A549 (cell line): ENCODE results near the gene ENOX2. TPM values are rescaled to one million over a fixed set of nuclear protein-coding genes. Genes with fewer than 3 reads are reported as not detected.

Experiments used
- ATAC-seq, 2 experiments: fragments of 200-7000 bp in 1 of 2; fragments of >200 bp in 1 of 2; cut with Nextera tagmentation in 1 of 2; cut with Tn5 transposase in 1 of 2; 3 replicates each; pipeline versions ENCODE4 v1.8.0 to v1.9.1; 2018 to 2020; ENCODE audit warnings: mild to moderate bottlenecking in 1 of 2, moderate library complexity in 1 of 2
- CTCF ChIA-PET: fragments of 300-600 bp; sonication (Branson Sonifier 250); formaldehyde crosslinking; extraction: SDS; loops from one replicate; lab custom pipeline; 2021; ENCODE audit warnings: antibody characterized with exemption, inconsistent platforms; lab: Yijun Ruan, JAX
- POLR2A ChIA-PET: fragments of 350-600 bp; formaldehyde crosslinking; extraction: SDS; loops from one replicate; lab custom pipeline; 2021; ENCODE audit warnings: antibody characterized with exemption, inconsistent platforms; lab: Yijun Ruan, JAX
- DNase-seq, 2 experiments: peaks; one replicate each; pipeline versions ENCODE4 v3.0.0 to v3.0.0-alpha.2; 2011 to 2016; ENCODE audit warnings: low read depth in 1 of 2, low spot score in 1 of 2
- FAIRE-seq: peaks from 2 replicates; lab custom pipeline; 2011; peaks lifted over from hg19 to GRCh38; lab: Jason Lieb, UNC
- H3K27ac ChIP-seq, 2 experiments: fragments of >200 bp; sonication (Bioruptor Twin); formaldehyde crosslinking; 3 replicates each; pipeline ENCODE4 v1.5.1; 2016 to 2017
- H3K4me1 ChIP-seq: fragments of >200 bp; sonication (Bioruptor Twin); formaldehyde crosslinking; 3 replicates; pipeline ENCODE4 v1.6.1; 2016
- H3K4me2 ChIP-seq: fragments of >200 bp; sonication (Bioruptor Twin); formaldehyde crosslinking; 3 replicates; pipeline ENCODE4 v1.6.1; 2016
- H3K4me3 ChIP-seq: fragments of >200 bp; sonication (Bioruptor Twin); formaldehyde crosslinking; 3 replicates; pipeline ENCODE4 v1.5.1; 2016
- H3K9me3 ChIP-seq: fragments of >200 bp; sonication (Bioruptor Twin); formaldehyde crosslinking; 3 replicates; pipeline ENCODE4 v1.6.1; 2016
- CHD4 ChIP-seq: fragments of 200-600 bp; sonication (generic); IDR thresholded peaks from 2 replicates; pipeline ENCODE4 v1.6.1; 2016; ENCODE audit warnings: antibody characterized with exemption, mild to moderate bottlenecking, borderline replicate concordance
- EHMT2 ChIP-seq: fragments of 200-600 bp; sonication (generic); IDR thresholded peaks from 2 replicates; pipeline ENCODE4 v1.6.1; 2016; ENCODE audit warnings: antibody characterized with exemption, low read depth, mild to moderate bottlenecking, moderate library complexity
- ESRRA ChIP-seq: fragments of 150-350 bp; IDR thresholded peaks from 2 replicates; pipeline ENCODE4 v1.6.1; 2014; ENCODE audit warnings: mild to moderate bottlenecking, low read length, borderline replicate concordance
- GATA3 ChIP-seq: IDR thresholded peaks from 2 replicates; pipeline ENCODE4 v1.6.1; 2012; ENCODE audit warnings: borderline replicate concordance
- HOXB13 ChIP-seq: fragments of 250-450 bp; sonication (Bioruptor Pico); IDR thresholded peaks from 2 replicates; pipeline ENCODE4 v1.5.0; 2020; ENCODE audit warnings: low read depth, mild to moderate bottlenecking, moderate library complexity
- KDM1A ChIP-seq: fragments of 200-600 bp; sonication (generic); IDR thresholded peaks from 2 replicates; pipeline ENCODE4 v1.6.1; 2016; ENCODE audit warnings: low read depth, mild to moderate bottlenecking
- KDM5A ChIP-seq: fragments of 200-600 bp; sonication (generic); IDR thresholded peaks from 2 replicates; pipeline ENCODE4 v1.6.1; 2016; ENCODE audit warnings: antibody characterized with exemption, mild to moderate bottlenecking
- MAFK ChIP-seq: fragments of 450-650 bp; IDR thresholded peaks from 2 replicates; pipeline ENCODE4 v1.6.1; 2014; ENCODE audit not compliant: partially characterized antibody
- NFE2L2 ChIP-seq: fragments of 150-350 bp; conservative IDR thresholded peaks from 2 replicates; pipeline ENCODE4 v1.6.1; 2014; ENCODE audit warnings: low read length
- NPAS2 ChIP-seq: fragments of 250-450 bp; sonication (Bioruptor Pico); IDR thresholded peaks from 2 replicates; pipeline ENCODE4 v1.8.0; 2022; ENCODE audit warnings: mild to moderate bottlenecking, moderate library complexity, borderline replicate concordance
- POLR2A ChIP-seq: IDR thresholded peaks from 2 replicates; pipeline ENCODE4 v1.6.1; 2012; ENCODE audit warnings: mild to moderate bottlenecking, low read length
- RAD21 ChIP-seq, 2 experiments: fragments of >200 bp in 1 of 2; sonication (Bioruptor Twin) in 1 of 2; formaldehyde crosslinking in 1 of 2; IDR thresholded peaks in 1 of 2; conservative IDR thresholded peaks in 1 of 2; 2 replicates in 1 of 2; 3 replicates in 1 of 2; pipeline ENCODE4 v1.6.1; 2012 to 2018; ENCODE audit warnings: inconsistent platforms in 1 of 2
- RARB ChIP-seq: fragments of 250-450 bp; sonication (Bioruptor Pico); IDR thresholded peaks from 2 replicates; pipeline ENCODE4 v1.8.0; 2021; ENCODE audit warnings: mild to moderate bottlenecking, moderate library complexity
- RFX5 ChIP-seq: fragments of 450-650 bp; IDR thresholded peaks from 2 replicates; pipeline ENCODE4 v1.7.1; 2014; ENCODE audit warnings: antibody characterized with exemption, mild to moderate bottlenecking, moderate library complexity
- SMC3 ChIP-seq: fragments of >200 bp; sonication (Bioruptor Twin); formaldehyde crosslinking; IDR thresholded peaks from 3 replicates; pipeline ENCODE4 v1.6.1; 2018; ENCODE audit warnings: inconsistent platforms
- SREBF2 ChIP-seq: fragments of 450-650 bp; IDR thresholded peaks from 2 replicates; pipeline ENCODE4 v1.6.1; 2014; ENCODE audit warnings: mild to moderate bottlenecking, moderate library complexity
- TFCP2L1 ChIP-seq: fragments of 250-450 bp; sonication (Bioruptor Pico); IDR thresholded peaks from 2 replicates; pipeline ENCODE4 v1.5.0; 2021; ENCODE audit warnings: mild to moderate bottlenecking
- ZC3H11A ChIP-seq: fragments of 450-650 bp; IDR thresholded peaks from 2 replicates; pipeline ENCODE4 v1.6.1; 2014; ENCODE audit warnings: antibody characterized with exemption, mild to moderate bottlenecking
- ZNF302 ChIP-seq: fragments of 250-450 bp; sonication (Bioruptor Pico); IDR thresholded peaks from 2 replicates; pipeline ENCODE4 v1.9.0; 2021; ENCODE audit warnings: inconsistent platforms, mild to moderate bottlenecking, moderate library complexity
- WGBS: methylation state at CpG from one replicate; pipeline ENCODE4 v1.1.6; 2017; ENCODE audit errors: missing lambda C conversion rate; 5-methylcytosine and 5-hydroxymethylcytosine counted together
- polyA plus RNA-seq, 4 experiments: library from polyadenylated mRNA; depleted of rRNA in 3 of 4; stranded (reverse); fragments of >200 nt; fragmentation: RNase III in 1 of 4; extraction: RNeasy Plus Mini Kit Qiagen cat#74134 plus additional on column Dnase treatment in 1 of 4; gene quantifications; 2 replicates in 3 of 4; 3 replicates in 1 of 4; pipeline ENCODE4 v1.2.3, GENCODE V29; 2011 to 2017
- TF ChIP-seq, protein P1 (sequence below): fragments of 150-350 bp; IDR thresholded peaks from 2 replicates; pipeline ENCODE4 v1.6.1; 2014; ENCODE audit warnings: low read depth, mild to moderate bottlenecking, low read length
- TF ChIP-seq, protein P2 (sequence below): fragments of 450-650 bp; IDR thresholded peaks from 2 replicates; pipeline ENCODE4 v1.6.1; 2014; ENCODE audit warnings: antibody characterized with exemption
- TF ChIP-seq, protein P3 (sequence below): fragments of 200-600 bp; sonication (generic); IDR thresholded peaks from 2 replicates; pipeline ENCODE4 v1.6.1; 2016; ENCODE audit warnings: antibody characterized with exemption, mild to moderate bottlenecking, moderate library complexity
- TF ChIP-seq, protein P4 (sequence below): fragments of >200 bp; sonication (Bioruptor Twin); formaldehyde crosslinking; IDR thresholded peaks from 3 replicates; pipeline ENCODE4 v1.5.1; 2016

The ENOX2 gene
- polyA plus RNA-seq, 2 of the 4 experiments (the other 2 are of a cell fraction) = 10.3 to 35.5 TPM

DNA sequence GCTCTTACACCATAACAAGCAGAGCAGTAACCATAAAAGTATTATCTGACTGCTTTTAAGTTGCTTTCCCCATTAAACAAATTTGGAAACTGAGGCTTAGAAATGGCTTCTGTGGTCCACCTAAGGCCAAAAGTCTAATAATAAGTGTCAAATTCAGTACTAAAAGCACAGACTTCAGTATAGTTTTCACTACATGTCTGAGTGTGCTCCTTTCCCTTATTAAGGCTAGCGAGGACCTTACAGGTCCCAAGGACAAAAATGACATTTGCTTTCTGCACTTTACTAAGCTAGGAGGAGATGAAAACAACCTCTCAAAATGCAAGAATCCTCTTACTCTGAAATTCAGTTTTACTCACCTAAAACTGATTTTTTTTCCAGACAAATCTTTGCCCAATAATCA is 127.2 kb downstream of the ENOX2 start:
- FAIRE-seq = no peak
- no peak for ATAC-seq
- no peaks in the 10 kb centered on the region for H3K9me3 ChIP-seq
- no peak for DNase-seq
- 100% methylated on average over 1 of the region's 1 CpG for WGBS
- CTCF ChIA-PET = no interaction called here
- peaks cover 27% of the 10 kb centered on the region; the same call in 2 of the 3 replicates for H3K4me1 ChIP-seq
- TF ChIP-seq MAFK = no peak
- TF ChIP-seq POLR2A = no peak
- no peak for TF ChIP-seq NPAS2
- TF ChIP-seq RFX5 = no peak
- no peak for TF ChIP-seq TFCP2L1 (CRISPR knock-in tag)
- TF ChIP-seq KDM1A = no peak
- no peak for TF ChIP-seq HOXB13
- no peak for TF ChIP-seq CHD4
- no peak for TF ChIP-seq ZNF302
- TF ChIP-seq, all 56 proteins: peak for 0
- Histone ChIP-seq H3K27ac (no peak overlapping the region), H3K4me3 (no peak overlapping the region), H3K4me2 (no peak overlapping the region)
- POLR2A ChIA-PET = no interaction called here

DNA sequence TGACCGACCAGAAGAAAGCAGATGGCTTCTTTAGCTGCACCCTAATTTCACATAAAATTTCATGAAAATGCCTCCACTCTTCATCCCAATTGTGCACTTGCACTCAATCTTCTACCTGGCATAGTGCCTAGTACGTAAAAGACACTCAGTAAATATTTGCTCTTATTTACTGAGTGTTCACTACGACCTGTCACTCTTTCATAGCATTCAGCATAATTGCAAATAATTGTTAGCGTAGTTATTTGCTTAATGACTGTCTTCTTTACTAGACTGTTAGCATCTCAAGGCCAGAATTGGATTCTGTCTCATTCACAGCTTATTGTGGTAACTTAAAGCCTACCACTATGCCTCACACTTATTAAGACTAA is 130.2 kb downstream of the ENOX2 start:
- ChIA-PET CTCF (interaction anchor here (0.7 to 1.2 kb wide), 2 partner anchors 144 to 208 kb away, joined by 3 read pairs; no protein-coding TSS in a partner anchor), POLR2A (no interaction called here)
- WGBS = 19% methylated on average over 4 of the region's 4 CpGs
- ATAC-seq (no peak), DNase-seq (no peak), FAIRE-seq (no peak)
- Histone ChIP-seq H3K9me3 (no peaks in the 10 kb centered on the region), H3K4me3 (no peak overlapping the region), H3K27ac (no peak overlapping the region), H3K4me1 (peaks cover 35% of the 10 kb centered on the region; the same call in 2 of the 3 replicates), H3K4me2 (peak overlapping the region; percentile 30)
- TF ChIP-seq SMC3 (no peak), ESRRA (no peak), ZC3H11A (no peak), GATA3 (no peak)
- TF ChIP-seq, protein P1, sequence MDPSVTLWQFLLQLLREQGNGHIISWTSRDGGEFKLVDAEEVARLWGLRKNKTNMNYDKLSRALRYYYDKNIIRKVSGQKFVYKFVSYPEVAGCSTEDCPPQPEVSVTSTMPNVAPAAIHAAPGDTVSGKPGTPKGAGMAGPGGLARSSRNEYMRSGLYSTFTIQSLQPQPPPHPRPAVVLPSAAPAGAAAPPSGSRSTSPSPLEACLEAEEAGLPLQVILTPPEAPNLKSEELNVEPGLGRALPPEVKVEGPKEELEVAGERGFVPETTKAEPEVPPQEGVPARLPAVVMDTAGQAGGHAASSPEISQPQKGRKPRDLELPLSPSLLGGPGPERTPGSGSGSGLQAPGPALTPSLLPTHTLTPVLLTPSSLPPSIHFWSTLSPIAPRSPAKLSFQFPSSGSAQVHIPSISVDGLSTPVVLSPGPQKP = no peak
- TF ChIP-seq, protein P2, sequence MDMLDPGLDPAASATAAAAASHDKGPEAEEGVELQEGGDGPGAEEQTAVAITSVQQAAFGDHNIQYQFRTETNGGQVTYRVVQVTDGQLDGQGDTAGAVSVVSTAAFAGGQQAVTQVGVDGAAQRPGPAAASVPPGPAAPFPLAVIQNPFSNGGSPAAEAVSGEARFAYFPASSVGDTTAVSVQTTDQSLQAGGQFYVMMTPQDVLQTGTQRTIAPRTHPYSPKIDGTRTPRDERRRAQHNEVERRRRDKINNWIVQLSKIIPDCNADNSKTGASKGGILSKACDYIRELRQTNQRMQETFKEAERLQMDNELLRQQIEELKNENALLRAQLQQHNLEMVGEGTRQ = no peak

DNA sequence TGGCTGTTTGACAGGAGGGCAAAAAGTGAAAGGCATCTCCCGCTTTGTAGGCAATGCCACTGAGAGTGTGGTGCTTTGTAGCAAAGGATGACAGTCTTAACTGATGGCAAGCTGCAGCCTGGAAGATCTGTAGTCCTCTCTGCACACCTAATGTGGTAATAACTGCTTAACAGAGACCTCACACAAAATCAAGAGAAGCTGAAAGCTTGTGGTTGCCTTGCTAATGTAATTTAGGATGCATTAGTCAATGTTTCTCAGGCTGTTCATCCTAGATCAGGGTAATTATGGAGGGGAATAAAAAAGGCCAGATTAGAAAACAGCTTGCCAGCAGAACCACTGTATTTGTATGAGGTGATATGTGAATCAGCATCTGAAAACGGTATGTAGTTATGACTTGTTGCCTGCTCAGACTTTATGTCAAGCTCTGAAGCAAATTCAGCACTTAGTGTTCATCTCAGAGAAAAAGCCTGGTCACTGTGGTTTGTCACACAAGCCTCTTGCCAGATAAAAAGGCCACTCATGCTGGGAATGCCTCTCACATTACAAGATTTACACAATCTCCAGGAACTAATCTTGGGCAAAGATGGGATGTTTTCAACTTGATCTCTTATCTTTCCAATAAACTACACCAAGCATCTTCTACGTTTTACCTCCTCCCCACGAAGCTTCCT is 130.8 kb downstream of the ENOX2 start:
- ChIA-PET POLR2A (no interaction called here), CTCF (interaction anchor here (0.7 to 1.2 kb wide), 4 partner anchors 24 to 207 kb away, joined by 3 read pairs; no protein-coding TSS in a partner anchor)
- Histone ChIP-seq H3K9me3 (no peaks in the 10 kb centered on the region), H3K27ac (peak overlapping the region; percentile 14 to 36; a peak in 2 of 6 replicates), H3K4me3 (no peak overlapping the region), H3K4me2 (peak overlapping the region; percentile 30), H3K4me1 (peaks cover 35% of the 10 kb centered on the region; the same call in 2 of the 3 replicates)
- DNase-seq (peak in 1 of 2 experiments; percentile 40), FAIRE-seq (no peak), ATAC-seq (peak in 1 of 2 experiments; percentile 53; a peak in 3 of 6 replicates)
- 25% methylated on average over 4 of the region's 4 CpGs for WGBS
- TF ChIP-seq EHMT2 = no peak
- no peak for TF ChIP-seq NFE2L2
- no peak for TF ChIP-seq KDM5A
- TF ChIP-seq SREBF2 = no peak
- TF ChIP-seq, protein P1 = no peak
- no peak for TF ChIP-seq HOXB13
- TF ChIP-seq RFX5 = no peak
- no peak for TF ChIP-seq RAD21 (conservative IDR thresholded peaks at IDR 0.05 in 1 of 2, IDR thresholded peaks at IDR 0.05 in 1 of 2)
- TF ChIP-seq, protein P3, sequence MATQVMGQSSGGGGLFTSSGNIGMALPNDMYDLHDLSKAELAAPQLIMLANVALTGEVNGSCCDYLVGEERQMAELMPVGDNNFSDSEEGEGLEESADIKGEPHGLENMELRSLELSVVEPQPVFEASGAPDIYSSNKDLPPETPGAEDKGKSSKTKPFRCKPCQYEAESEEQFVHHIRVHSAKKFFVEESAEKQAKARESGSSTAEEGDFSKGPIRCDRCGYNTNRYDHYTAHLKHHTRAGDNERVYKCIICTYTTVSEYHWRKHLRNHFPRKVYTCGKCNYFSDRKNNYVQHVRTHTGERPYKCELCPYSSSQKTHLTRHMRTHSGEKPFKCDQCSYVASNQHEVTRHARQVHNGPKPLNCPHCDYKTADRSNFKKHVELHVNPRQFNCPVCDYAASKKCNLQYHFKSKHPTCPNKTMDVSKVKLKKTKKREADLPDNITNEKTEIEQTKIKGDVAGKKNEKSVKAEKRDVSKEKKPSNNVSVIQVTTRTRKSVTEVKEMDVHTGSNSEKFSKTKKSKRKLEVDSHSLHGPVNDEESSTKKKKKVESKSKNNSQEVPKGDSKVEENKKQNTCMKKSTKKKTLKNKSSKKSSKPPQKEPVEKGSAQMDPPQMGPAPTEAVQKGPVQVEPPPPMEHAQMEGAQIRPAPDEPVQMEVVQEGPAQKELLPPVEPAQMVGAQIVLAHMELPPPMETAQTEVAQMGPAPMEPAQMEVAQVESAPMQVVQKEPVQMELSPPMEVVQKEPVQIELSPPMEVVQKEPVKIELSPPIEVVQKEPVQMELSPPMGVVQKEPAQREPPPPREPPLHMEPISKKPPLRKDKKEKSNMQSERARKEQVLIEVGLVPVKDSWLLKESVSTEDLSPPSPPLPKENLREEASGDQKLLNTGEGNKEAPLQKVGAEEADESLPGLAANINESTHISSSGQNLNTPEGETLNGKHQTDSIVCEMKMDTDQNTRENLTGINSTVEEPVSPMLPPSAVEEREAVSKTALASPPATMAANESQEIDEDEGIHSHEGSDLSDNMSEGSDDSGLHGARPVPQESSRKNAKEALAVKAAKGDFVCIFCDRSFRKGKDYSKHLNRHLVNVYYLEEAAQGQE = no peak
- TF ChIP-seq, protein P4, sequence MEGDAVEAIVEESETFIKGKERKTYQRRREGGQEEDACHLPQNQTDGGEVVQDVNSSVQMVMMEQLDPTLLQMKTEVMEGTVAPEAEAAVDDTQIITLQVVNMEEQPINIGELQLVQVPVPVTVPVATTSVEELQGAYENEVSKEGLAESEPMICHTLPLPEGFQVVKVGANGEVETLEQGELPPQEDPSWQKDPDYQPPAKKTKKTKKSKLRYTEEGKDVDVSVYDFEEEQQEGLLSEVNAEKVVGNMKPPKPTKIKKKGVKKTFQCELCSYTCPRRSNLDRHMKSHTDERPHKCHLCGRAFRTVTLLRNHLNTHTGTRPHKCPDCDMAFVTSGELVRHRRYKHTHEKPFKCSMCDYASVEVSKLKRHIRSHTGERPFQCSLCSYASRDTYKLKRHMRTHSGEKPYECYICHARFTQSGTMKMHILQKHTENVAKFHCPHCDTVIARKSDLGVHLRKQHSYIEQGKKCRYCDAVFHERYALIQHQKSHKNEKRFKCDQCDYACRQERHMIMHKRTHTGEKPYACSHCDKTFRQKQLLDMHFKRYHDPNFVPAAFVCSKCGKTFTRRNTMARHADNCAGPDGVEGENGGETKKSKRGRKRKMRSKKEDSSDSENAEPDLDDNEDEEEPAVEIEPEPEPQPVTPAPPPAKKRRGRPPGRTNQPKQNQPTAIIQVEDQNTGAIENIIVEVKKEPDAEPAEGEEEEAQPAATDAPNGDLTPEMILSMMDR = no peak
- no peak for TF ChIP-seq NPAS2
- TF ChIP-seq RARB = no peak
